MM.1S (cell line): ENCODE measurements around the gene WDR72.

Experiments used
- DNase-seq: peaks from one replicate; pipeline ENCODE4 v3.0.0-alpha.2; 2015
- H2AFZ ChIP-seq: fragments of 300-600 bp; sonication (generic); 2 replicates; pipeline ENCODE4 v1.6.0; 2016; ENCODE audit warnings: antibody characterized with exemption, low read length
- H3F3A ChIP-seq: fragments of 300-600 bp; sonication (generic); 2 replicates; pipeline ENCODE4 v1.6.1; 2016; ENCODE audit warnings: mild to moderate bottlenecking, antibody characterized with exemption, low read length, moderate library complexity, mixed read lengths; ENCODE audit not compliant: insufficient read depth
- H3K27ac ChIP-seq: fragments of 300-600 bp; sonication (generic); 2 replicates; pipeline ENCODE4 v1.5.1; 2016; ENCODE audit warnings: mild to moderate bottlenecking, low read length
- H3K27me3 ChIP-seq: fragments of 300-600 bp; sonication (generic); replicated peaks from 2 replicates; pipeline ENCODE4 v1.6.0; 2016; ENCODE audit warnings: low read length; ENCODE audit not compliant: insufficient read depth
- H3K36me3 ChIP-seq: fragments of 300-600 bp; sonication (generic); replicated peaks from 2 replicates; pipeline ENCODE4 v1.6.1; 2016; ENCODE audit warnings: mild to moderate bottlenecking, low read length, mixed read lengths; ENCODE audit not compliant: insufficient read depth
- H3K4me1 ChIP-seq: fragments of 300-600 bp; sonication (generic); 2 replicates; pipeline ENCODE4 v1.6.1; 2016; ENCODE audit warnings: low read length, mixed read lengths
- H3K4me2 ChIP-seq: fragments of 300-600 bp; sonication (generic); 2 replicates; pipeline ENCODE4 v1.6.0; 2016; ENCODE audit warnings: low read depth, low read length
- H3K4me3 ChIP-seq: fragments of 300-600 bp; sonication (generic); 2 replicates; pipeline ENCODE4 v1.5.1; 2016; ENCODE audit warnings: low read length, mixed read lengths
- H3K79me2 ChIP-seq: fragments of 300-600 bp; sonication (generic); 2 replicates; pipeline ENCODE4 v1.6.1; 2016; ENCODE audit warnings: mixed run types, low read length, mixed read lengths
- H3K9ac ChIP-seq: fragments of 300-600 bp; sonication (generic); 2 replicates; pipeline ENCODE4 v1.6.1; 2016; ENCODE audit warnings: low read length, mixed read lengths
- H3K9me2 ChIP-seq: fragments of 300-600 bp; sonication (generic); replicated peaks from 2 replicates; pipeline ENCODE4 v1.6.1; 2016; ENCODE audit warnings: mild to moderate bottlenecking, low read length, mixed read lengths; ENCODE audit not compliant: insufficient read depth
- H3K9me3 ChIP-seq: fragments of 300-600 bp; sonication (generic); replicated peaks from 2 replicates; pipeline ENCODE4 v1.6.1; 2016; ENCODE audit warnings: mild to moderate bottlenecking, low read length, mixed read lengths; ENCODE audit not compliant: insufficient read depth
- H4K20me1 ChIP-seq: fragments of 300-600 bp; sonication (generic); 2 replicates; pipeline ENCODE4 v1.6.1; 2016; ENCODE audit warnings: mild to moderate bottlenecking, low read length, moderate library complexity, mixed read lengths; ENCODE audit not compliant: insufficient read depth
- EZH2 ChIP-seq: fragments of 300-600 bp; sonication (generic); optimal IDR thresholded peaks from 2 replicates; pipeline ENCODE3; 2017; ENCODE audit warnings: low read depth, mild to moderate bottlenecking, antibody characterized with exemption, low read length, mixed read lengths
- EZH2phosphoT487 ChIP-seq: fragments of 300-600 bp; sonication (generic); IDR thresholded peaks from 2 replicates; pipeline ENCODE4 v1.6.1; 2018; ENCODE audit warnings: antibody characterized with exemption, low read length
- TF ChIP-seq, protein P1 (sequence below): fragments of 300-600 bp; sonication (generic); IDR thresholded peaks from 2 replicates; pipeline ENCODE4 v1.5.1; 2016; ENCODE audit warnings: antibody characterized with exemption, low read length, mixed read lengths

The WDR72 gene

DNA sequence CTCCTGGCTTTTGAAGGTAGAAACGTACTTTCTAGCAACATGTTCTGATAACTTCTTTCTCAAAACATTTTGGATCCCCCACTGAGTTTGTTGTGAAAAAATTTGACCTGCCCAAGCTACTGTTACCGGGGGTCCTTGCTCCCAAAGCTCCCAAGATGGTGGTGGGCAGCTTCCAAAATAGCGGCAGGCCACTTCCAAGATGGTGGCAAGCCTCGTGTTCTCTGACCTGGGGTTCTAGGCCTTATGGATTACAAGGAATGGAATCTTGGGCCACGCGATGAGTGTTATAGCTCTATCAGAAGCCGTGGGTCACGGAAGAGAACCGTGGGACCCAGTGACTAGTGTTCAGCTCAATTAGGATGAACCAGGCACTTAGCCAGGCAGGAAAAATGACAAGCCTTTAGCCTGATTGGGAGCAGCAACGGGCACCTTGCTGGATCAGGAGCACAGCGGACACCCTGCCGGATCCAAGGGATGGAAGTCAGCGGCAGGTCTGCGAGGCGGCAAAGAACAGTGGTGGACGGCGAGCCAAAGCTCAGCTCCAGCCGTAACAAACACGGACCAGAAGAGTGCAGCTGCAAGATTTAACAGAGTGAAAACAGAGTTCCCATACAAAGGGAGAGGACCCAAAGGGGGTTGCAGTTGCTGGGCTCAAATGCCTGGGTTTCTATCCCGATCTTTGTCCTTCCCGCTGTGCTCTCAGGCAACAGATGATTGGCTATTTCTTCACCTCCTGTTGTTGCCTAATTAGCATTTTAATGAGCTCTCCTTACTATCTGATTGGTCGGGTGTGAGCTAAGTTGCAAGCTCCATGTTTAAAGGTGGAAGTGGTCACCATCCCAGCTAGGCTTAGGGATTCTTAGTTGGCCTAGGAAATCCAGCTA is 133.3 kb downstream of the WDR72 start:
- Histone ChIP-seq H3F3A (no peaks in the 10 kb centered on the region), H3K9me3 (no peaks in the 10 kb centered on the region), H3K9ac (no peak overlapping the region), H3K36me3 (no peaks in the 10 kb centered on the region), H3K79me2 (no peaks in the 10 kb centered on the region), H3K4me1 (no peaks in the 10 kb centered on the region), H3K4me3 (no peak overlapping the region), H3K9me2 (no peaks in the 10 kb centered on the region), H4K20me1 (no peaks in the 10 kb centered on the region), H3K4me2 (no peak overlapping the region), H2AFZ (no peak overlapping the region), H3K27ac (no peak overlapping the region), H3K27me3 (no peaks in the 10 kb centered on the region)
- DNase-seq = no peak
- TF ChIP-seq EZH2 = no peak
- TF ChIP-seq, protein P1, sequence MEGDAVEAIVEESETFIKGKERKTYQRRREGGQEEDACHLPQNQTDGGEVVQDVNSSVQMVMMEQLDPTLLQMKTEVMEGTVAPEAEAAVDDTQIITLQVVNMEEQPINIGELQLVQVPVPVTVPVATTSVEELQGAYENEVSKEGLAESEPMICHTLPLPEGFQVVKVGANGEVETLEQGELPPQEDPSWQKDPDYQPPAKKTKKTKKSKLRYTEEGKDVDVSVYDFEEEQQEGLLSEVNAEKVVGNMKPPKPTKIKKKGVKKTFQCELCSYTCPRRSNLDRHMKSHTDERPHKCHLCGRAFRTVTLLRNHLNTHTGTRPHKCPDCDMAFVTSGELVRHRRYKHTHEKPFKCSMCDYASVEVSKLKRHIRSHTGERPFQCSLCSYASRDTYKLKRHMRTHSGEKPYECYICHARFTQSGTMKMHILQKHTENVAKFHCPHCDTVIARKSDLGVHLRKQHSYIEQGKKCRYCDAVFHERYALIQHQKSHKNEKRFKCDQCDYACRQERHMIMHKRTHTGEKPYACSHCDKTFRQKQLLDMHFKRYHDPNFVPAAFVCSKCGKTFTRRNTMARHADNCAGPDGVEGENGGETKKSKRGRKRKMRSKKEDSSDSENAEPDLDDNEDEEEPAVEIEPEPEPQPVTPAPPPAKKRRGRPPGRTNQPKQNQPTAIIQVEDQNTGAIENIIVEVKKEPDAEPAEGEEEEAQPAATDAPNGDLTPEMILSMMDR = no peak
- TF ChIP-seq EZH2phosphoT487 = no peak

DNA sequence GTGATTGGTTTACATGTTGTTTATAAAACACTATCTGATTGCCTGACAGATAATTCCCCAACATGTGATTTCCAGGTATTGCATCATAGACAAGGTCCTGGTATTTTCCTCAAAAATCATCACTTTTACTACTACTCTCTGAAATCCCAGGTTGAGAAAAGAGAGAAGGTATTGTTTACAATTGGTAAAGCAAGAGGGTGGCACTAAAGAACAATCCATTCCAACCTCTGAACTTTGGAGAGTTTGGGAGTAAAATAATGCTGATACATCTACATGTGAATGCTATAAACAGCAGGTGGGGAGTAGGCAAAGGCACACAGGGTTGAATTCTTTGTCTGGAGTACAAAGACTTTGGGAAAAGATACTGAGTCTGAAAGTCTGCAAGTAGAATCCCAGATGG is 134.2 kb downstream of the WDR72 start:
- TF ChIP-seq, protein P1 = no peak
- no peak for TF ChIP-seq EZH2
- TF ChIP-seq EZH2phosphoT487 = no peak
- H3F3A ChIP-seq = no peaks in the 10 kb centered on the region
- no peaks in the 10 kb centered on the region for H3K27me3 ChIP-seq
- no peak overlapping the region for H3K27ac ChIP-seq
- no peaks in the 10 kb centered on the region for H3K79me2 ChIP-seq
- H4K20me1 ChIP-seq = no peaks in the 10 kb centered on the region
- no peaks in the 10 kb centered on the region for H3K9me2 ChIP-seq
- H3K9me3 ChIP-seq = no peaks in the 10 kb centered on the region
- no peak overlapping the region for H3K4me2 ChIP-seq
- no peak overlapping the region for H3K9ac ChIP-seq
- DNase-seq = no peak
- no peak overlapping the region for H2AFZ ChIP-seq
- H3K4me3 ChIP-seq = no peak overlapping the region
- no peaks in the 10 kb centered on the region for H3K36me3 ChIP-seq
- H3K4me1 ChIP-seq = no peaks in the 10 kb centered on the region

DNA sequence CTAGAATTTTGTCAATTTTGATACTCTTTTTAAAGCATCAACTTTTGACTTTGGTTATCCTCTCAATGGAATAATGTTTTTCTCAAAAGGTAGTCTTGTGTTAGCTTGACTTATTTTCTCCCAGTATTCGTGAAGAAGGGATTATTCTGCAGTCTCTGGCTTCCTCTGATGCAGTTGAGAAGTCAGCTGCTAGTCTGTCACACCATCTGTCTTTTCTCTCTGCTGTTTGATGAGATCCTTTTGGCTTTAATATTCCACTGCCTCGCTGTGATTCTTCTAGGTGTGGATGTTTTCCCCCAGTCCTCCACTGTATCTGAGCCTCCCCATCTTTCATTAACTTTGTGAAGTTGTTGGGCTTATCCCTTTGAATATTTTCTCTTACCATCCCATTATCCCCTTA is 141.0 kb downstream of the WDR72 start:
- no peaks in the 10 kb centered on the region for H3K4me1 ChIP-seq
- no peak overlapping the region for H3K27ac ChIP-seq
- H3K36me3 ChIP-seq = no peaks in the 10 kb centered on the region
- no peaks in the 10 kb centered on the region for H4K20me1 ChIP-seq
- no peak for TF ChIP-seq EZH2phosphoT487
- no peak for TF ChIP-seq EZH2
- TF ChIP-seq, protein P1 = no peak
- no peaks in the 10 kb centered on the region for H3K9me2 ChIP-seq
- DNase-seq = no peak
- H3K4me3 ChIP-seq = no peak overlapping the region
- H2AFZ ChIP-seq = no peak overlapping the region
- no peak overlapping the region for H3K9ac ChIP-seq
- no peaks in the 10 kb centered on the region for H3K9me3 ChIP-seq
- H3F3A ChIP-seq = no peaks in the 10 kb centered on the region
- H3K79me2 ChIP-seq = no peaks in the 10 kb centered on the region
- H3K4me2 ChIP-seq = no peak overlapping the region
- no peaks in the 10 kb centered on the region for H3K27me3 ChIP-seq
